ENCODE results near the gene ADAMTS16.
A peak's percentile ranks its signal among the peaks of the same experiment; 100 is the strongest.

The ADAMTS16 gene

GRCh38 chr5:5350101-5350500 lies 210.0 kb downstream of the ADAMTS16 start:
- DNase-seq, result no peak

GRCh38 chr5:5351288-5351979 lies 211.3 kb downstream of the ADAMTS16 start:
- DNase-seq, result no peak

- no peak for DNase-seq
These were observed 212.5 kb downstream of the ADAMTS16 start for GRCh38 chr5:5352675-5353074.

- DNase-seq, result peak; percentile 14 to 26
These were observed 213.6 kb downstream of the ADAMTS16 start for GRCh38 chr5:5353681-5354080.

GRCh38 chr5:5356765-5357164 lies 216.6 kb downstream of the ADAMTS16 start:
- no peak for DNase-seq

- no peak for DNase-seq
These were observed 219.5 kb downstream of the ADAMTS16 start for GRCh38 chr5:5359618-5360017.

- DNase-seq, result no peak
These were observed 220.3 kb downstream of the ADAMTS16 start for GRCh38 chr5:5360363-5360940.

GRCh38 chr5:5360941-5361520 lies 220.9 kb downstream of the ADAMTS16 start:
- no peak for DNase-seq

GRCh38 chr5:5363045-5363444 lies 222.9 kb downstream of the ADAMTS16 start:
- no peak for DNase-seq

GRCh38 chr5:5364932-5365331 lies 224.8 kb downstream of the ADAMTS16 start:
- no peak for DNase-seq

- no peak for DNase-seq
These were observed 227.6 kb downstream of the ADAMTS16 start for GRCh38 chr5:5367739-5368138.

- DNase-seq, result no peak
These were observed 229.0 kb downstream of the ADAMTS16 start for GRCh38 chr5:5369051-5369605.

Measured in SHP77 (cell line).